GM06990 (cell line): ENCODE data around the gene CFAP251.

Experiments
- DNase-seq: peaks from one replicate; pipeline ENCODE4 v3.0.0-alpha.2; 2011; ENCODE audit not compliant: insufficient read length; ENCODE audit errors: extremely low read depth
- H3K27me3 ChIP-seq: replicated peaks from 2 replicates; pipeline ENCODE4 v1.6.0; 2011; ENCODE audit warnings: low read length; ENCODE audit not compliant: control insufficient read depth, insufficient read depth
- H3K36me3 ChIP-seq: 2 replicates; pipeline ENCODE4 v1.5.1; 2011; ENCODE audit warnings: low read length; ENCODE audit not compliant: control insufficient read depth, insufficient read depth
- H3K4me3 ChIP-seq: replicated peaks from 2 replicates; pipeline ENCODE4 v1.5.1; 2011; ENCODE audit warnings: low read depth, mild to moderate bottlenecking, control low read depth, low read length
- TF ChIP-seq, protein P1 (sequence below): IDR thresholded peaks from 2 replicates; pipeline ENCODE4 v1.5.1; 2011; ENCODE audit warnings: low read length, control low read depth, mild to moderate bottlenecking, inconsistent platforms; ENCODE audit not compliant: insufficient read depth, poor library complexity, severe bottlenecking

The CFAP251 gene

DNA sequence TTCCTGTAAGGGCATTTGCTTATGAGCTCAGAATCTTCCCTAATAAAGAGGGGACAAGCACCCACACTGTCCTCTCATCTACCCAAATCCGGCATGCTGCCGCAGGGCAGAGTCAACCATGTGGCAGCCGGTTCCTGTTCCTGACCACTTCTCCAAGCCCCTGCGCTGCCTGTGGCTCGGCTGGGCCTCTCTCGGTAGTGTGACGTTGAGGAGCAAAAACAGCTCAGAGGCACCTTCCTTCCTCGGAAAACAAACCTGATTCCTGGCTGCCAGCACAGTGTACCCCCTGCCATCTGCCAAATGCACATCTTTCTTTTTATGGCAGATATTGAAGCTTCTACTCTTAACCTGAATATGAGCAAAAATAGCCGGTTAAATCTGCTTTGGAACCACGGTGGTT is 50.5 kb downstream of the CFAP251 start:
- DNase-seq = no peak
- Histone ChIP-seq H3K4me3 (no peak overlapping the region), H3K27me3 (no peaks in the 10 kb centered on the region), H3K36me3 (no peaks in the 10 kb centered on the region; the same call in 1 of the 2 replicates)
- TF ChIP-seq, protein P1, sequence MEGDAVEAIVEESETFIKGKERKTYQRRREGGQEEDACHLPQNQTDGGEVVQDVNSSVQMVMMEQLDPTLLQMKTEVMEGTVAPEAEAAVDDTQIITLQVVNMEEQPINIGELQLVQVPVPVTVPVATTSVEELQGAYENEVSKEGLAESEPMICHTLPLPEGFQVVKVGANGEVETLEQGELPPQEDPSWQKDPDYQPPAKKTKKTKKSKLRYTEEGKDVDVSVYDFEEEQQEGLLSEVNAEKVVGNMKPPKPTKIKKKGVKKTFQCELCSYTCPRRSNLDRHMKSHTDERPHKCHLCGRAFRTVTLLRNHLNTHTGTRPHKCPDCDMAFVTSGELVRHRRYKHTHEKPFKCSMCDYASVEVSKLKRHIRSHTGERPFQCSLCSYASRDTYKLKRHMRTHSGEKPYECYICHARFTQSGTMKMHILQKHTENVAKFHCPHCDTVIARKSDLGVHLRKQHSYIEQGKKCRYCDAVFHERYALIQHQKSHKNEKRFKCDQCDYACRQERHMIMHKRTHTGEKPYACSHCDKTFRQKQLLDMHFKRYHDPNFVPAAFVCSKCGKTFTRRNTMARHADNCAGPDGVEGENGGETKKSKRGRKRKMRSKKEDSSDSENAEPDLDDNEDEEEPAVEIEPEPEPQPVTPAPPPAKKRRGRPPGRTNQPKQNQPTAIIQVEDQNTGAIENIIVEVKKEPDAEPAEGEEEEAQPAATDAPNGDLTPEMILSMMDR = no peak

DNA sequence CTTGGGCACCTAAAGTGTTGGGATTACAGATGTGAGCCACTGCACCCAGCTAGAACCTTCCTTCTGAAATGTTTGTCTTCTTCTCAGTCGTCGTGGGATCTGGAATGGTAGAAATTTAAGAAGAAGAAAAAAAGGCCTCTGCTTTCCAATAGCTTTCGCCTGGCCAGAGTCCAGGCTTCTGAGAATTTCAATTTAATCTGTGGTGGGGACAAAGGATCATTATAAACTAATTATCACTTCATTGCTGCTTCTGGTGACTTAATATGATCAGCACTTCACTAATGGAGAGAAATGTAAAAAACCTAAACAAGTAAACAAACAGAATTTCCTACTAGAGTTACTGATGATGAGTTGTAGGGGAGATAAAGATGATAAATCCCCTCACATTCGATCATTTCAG is 51.3 kb downstream of the CFAP251 start:
- H3K36me3 ChIP-seq = no peaks in the 10 kb centered on the region; the same call in 1 of the 2 replicates
- H3K4me3 ChIP-seq = no peak overlapping the region
- H3K27me3 ChIP-seq = no peaks in the 10 kb centered on the region
- TF ChIP-seq, protein P1 = no peak
- no peak for DNase-seq

DNA sequence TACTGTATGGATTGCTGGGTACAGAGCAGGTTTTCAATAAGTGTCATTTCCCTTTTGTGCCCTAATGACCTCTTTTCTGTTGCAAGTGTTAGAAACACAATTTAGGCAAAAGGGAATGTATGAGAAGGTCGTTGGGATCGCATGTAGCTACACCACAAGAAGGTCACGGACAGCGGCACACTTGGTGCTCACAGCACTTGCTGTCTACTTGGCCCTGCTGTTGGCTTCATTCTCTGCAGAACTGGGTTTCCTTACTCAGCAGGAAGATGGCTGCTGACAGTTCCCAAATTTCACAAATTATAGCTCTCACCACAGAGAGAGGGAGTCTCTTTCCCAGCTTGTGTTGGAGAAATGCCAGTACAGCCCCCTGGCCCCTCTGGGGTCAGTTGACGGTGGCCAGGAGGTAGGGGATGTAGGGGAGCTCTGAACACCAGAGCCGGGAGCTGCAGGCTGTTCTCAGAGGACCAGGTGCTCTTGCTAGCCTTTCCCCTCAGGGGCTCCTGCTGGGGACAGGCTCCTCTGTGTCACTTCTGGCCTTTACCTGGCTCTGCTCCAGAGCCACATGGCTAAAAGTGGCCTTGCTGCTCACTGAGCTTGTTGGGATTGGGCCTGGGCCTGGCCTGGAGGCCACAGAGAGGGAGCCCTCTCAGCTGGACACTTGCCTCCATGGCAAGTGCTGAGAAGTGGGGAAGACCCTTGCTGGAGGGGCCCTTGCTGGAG is 52.3 kb downstream of the CFAP251 start:
- no peak for DNase-seq
- TF ChIP-seq, protein P1 = no peak
- Histone ChIP-seq H3K36me3 (no peaks in the 10 kb centered on the region; the same call in 1 of the 2 replicates), H3K27me3 (no peaks in the 10 kb centered on the region), H3K4me3 (no peak overlapping the region)

DNA sequence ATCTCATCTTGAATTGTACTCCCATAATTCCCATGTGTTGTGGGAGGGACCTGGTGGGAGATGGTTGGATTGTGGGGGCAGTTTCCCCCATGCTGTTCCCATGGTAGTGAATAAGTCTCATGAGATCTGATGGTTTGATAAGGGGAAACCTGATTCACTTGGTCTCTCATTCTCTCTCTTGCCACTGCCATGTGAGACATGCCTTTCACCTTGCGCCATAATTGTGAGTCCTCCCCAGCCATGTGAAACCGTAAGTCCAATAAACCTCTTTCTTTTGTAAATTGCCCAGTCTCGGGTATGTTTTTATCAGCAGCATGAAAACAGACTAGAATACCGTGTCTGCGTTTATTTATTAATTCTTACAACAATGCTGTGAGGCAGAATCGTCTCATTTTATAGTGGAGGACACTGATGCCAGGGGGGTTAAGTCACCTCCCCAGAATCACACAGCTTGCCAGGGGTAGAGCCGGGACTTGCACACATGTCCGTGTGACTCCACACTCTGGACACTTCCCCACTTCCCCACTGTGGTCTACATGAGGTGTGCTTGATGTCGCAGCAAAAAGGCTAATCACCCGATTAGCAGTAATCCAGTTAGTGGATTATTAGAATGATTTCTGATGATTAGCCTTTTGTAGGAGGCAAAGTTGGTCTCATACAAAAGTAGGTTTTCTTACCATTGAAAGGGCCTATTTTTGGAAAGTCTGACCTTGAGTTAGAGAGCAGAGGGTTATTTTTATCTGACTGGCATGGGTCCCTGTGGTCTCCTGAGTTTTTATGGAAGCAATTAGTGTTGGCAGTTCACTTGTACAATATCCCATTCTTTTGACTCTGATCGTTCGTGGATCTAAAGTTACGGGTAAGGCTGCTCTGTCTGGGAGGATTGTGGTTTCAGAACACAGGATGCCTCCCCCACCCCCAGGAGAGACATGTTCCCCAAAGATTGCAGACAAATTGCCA is 55.9 kb downstream of the CFAP251 start:
- Histone ChIP-seq H3K4me3 (no peak overlapping the region), H3K27me3 (no peaks in the 10 kb centered on the region), H3K36me3 (no peaks in the 10 kb centered on the region; the same call in 1 of the 2 replicates)
- TF ChIP-seq, protein P1 = no peak
- DNase-seq = no peak

DNA sequence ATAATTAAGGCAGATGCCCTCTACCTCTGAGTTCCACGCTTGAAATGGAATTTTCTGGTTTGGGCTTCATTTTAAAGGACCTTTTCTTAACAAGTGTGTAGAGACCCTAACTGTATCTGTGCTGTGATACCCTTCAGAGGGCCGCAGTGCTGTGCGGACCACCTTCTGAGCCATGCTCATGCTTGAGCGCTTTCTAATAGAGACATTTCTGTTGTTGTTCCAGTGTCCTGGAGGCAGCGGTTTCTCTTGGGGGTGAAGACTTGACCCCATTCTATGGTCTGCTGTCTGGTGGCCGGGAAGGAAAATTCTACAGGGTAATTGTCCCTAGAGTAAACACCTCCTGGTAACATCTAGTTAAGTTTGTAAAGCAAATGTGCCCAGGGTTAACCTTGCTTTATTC is 56.6 kb downstream of the CFAP251 start:
- H3K4me3 ChIP-seq = no peak overlapping the region
- no peak for DNase-seq
- TF ChIP-seq, protein P1 = no peak
- H3K27me3 ChIP-seq = no peaks in the 10 kb centered on the region
- no peaks in the 10 kb centered on the region; the same call in 1 of the 2 replicates for H3K36me3 ChIP-seq
